ENCODE measurements around the gene PLEK2. TPM values are rescaled to one million over a fixed set of nuclear protein-coding genes. Genes with fewer than 3 reads are reported as not detected.

Gene PLEK2
- total RNA-seq, 2 donors from 2014 or later, result 1.6 to 2.0 TPM

DNA sequence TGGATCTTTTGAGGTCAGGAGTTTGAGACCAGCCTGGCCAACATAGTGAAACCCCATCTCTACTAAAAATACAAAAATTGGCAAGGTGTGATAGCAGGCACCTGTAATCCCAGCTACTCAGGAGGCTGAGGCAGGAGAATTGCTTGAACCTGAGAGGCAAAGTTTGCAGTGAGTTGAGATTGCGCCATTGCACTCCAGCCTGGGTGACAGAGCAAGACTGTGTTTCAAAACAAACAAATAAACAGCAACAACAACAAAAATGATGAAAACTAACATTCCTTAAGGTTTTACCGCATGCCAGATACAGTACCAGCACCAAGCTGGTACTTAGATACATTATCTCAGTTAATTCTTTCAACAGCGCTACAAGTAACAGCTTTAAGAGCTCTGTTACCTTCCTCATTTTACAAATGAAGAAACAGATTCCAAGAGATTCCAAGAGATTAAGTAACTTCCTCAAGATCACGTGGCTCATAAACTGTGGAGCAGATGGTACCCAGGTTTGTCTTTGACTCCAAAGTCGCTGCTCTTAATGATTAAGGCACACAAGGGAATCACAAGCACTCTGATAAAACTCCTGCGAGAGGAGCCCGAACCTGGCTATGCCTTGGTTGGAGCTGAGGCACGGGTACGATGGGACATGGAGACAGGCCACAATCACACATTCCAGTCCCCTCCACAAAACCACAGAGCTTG is 17.7 kb upstream of the PLEK2 start:
- no peaks in the 10 kb centered on the region for H3K27me3 Mint-ChIP-seq (ENCODE audit: insufficient read depth)
- H3K9me3 ChIP-seq (ENCODE audit: control insufficient read depth, low read length), result no peaks in the 10 kb centered on the region
- WGBS, 2 experiments (ENCODE audit: insufficient coverage in 1 of 2, insufficient read length in 1 of 2), result 90 to 95% methylated on average over 9 of the region's 9 CpGs
- no peak overlapping the region for H3K9ac ChIP-seq (ENCODE audit: extremely low read depth, low read length, poor library complexity, severe bottlenecking)
- TF ChIP-seq, protein P1, sequence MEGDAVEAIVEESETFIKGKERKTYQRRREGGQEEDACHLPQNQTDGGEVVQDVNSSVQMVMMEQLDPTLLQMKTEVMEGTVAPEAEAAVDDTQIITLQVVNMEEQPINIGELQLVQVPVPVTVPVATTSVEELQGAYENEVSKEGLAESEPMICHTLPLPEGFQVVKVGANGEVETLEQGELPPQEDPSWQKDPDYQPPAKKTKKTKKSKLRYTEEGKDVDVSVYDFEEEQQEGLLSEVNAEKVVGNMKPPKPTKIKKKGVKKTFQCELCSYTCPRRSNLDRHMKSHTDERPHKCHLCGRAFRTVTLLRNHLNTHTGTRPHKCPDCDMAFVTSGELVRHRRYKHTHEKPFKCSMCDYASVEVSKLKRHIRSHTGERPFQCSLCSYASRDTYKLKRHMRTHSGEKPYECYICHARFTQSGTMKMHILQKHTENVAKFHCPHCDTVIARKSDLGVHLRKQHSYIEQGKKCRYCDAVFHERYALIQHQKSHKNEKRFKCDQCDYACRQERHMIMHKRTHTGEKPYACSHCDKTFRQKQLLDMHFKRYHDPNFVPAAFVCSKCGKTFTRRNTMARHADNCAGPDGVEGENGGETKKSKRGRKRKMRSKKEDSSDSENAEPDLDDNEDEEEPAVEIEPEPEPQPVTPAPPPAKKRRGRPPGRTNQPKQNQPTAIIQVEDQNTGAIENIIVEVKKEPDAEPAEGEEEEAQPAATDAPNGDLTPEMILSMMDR (conservative IDR thresholded peaks at IDR 0.05), result no peak
- H3K4me1 ChIP-seq (ENCODE audit: control insufficient read depth, insufficient read depth, low read length), result peaks cover 5% of the 10 kb centered on the region
- no peaks in the 10 kb centered on the region for H3K27me3 ChIP-seq (ENCODE audit: control insufficient read depth, insufficient read depth, low read length, poor library complexity, severe bottlenecking)
- no peak overlapping the region for H3K27ac ChIP-seq (ENCODE audit: low read depth, low read length)
- no peak for DNase-seq
- H3K36me3 Mint-ChIP-seq (ENCODE audit: low read depth), result no peaks in the 10 kb centered on the region
- peaks cover 30% of the 10 kb centered on the region for H3K4me1 Mint-ChIP-seq
- H3K4me3 ChIP-seq (ENCODE audit: low read length), result no peak overlapping the region
- no peak overlapping the region for H3K27ac Mint-ChIP-seq
- no peaks in the 10 kb centered on the region for H3K36me3 ChIP-seq (ENCODE audit: control insufficient read depth, insufficient read depth, low read length)
- no peak overlapping the region for H3K4me3 Mint-ChIP-seq
- H3K9me3 Mint-ChIP-seq, result no peaks in the 10 kb centered on the region

DNA sequence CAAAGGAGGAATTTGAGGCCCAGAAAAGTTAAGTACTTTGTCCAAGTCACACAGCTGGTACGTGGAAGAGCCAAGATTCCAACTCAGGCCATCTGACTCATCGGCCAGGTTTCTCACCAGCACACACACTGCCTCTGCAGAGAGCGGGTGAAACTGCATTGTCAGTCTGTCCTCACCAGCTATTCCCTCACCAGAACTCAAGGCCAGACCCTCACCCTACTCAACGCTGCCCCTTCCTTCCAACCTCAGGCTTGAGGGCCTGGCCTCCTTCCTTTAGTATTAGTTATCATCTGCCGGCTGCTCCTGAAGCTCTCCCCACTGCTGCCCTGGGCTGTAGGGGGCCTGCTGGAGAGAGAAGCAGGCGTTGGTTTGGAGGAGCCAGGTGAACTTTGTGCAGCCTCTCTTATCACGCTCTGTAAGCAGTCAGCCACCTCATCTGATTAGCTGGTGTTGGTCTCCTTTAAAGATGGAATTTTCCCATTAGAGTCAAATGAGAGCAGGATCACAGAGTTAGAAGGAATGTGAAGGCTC is 16.6 kb upstream of the PLEK2 start:
- H3K36me3 ChIP-seq (ENCODE audit: control insufficient read depth, insufficient read depth, low read length), result no peaks in the 10 kb centered on the region
- no peak overlapping the region for H3K9ac ChIP-seq (ENCODE audit: extremely low read depth, low read length, poor library complexity, severe bottlenecking)
- no peak overlapping the region for H3K27ac ChIP-seq (ENCODE audit: low read depth, low read length)
- Mint-ChIP-seq H3K27ac (peak overlapping the region; percentile 88), H3K36me3 (ENCODE audit: low read depth) (no peaks in the 10 kb centered on the region), H3K9me3 (no peaks in the 10 kb centered on the region), H3K4me3 (no peak overlapping the region), H3K4me1 (peaks cover 30% of the 10 kb centered on the region), H3K27me3 (ENCODE audit: insufficient read depth) (no peaks in the 10 kb centered on the region)
- DNase-seq, result peak; percentile 80
- H3K4me3 ChIP-seq (ENCODE audit: low read length), result no peak overlapping the region
- H3K9me3 ChIP-seq (ENCODE audit: control insufficient read depth, low read length), result no peaks in the 10 kb centered on the region
- TF ChIP-seq, protein P1 (conservative IDR thresholded peaks at IDR 0.05), result peak; percentile 53
- H3K27me3 ChIP-seq (ENCODE audit: control insufficient read depth, insufficient read depth, low read length, poor library complexity, severe bottlenecking), result no peaks in the 10 kb centered on the region
- peaks cover 5% of the 10 kb centered on the region for H3K4me1 ChIP-seq (ENCODE audit: control insufficient read depth, insufficient read depth, low read length)
- WGBS, 2 experiments (ENCODE audit: insufficient coverage in 1 of 2, insufficient read length in 1 of 2), result 64 to 97% methylated on average over 3 to 7 of the region's 7 CpGs

DNA sequence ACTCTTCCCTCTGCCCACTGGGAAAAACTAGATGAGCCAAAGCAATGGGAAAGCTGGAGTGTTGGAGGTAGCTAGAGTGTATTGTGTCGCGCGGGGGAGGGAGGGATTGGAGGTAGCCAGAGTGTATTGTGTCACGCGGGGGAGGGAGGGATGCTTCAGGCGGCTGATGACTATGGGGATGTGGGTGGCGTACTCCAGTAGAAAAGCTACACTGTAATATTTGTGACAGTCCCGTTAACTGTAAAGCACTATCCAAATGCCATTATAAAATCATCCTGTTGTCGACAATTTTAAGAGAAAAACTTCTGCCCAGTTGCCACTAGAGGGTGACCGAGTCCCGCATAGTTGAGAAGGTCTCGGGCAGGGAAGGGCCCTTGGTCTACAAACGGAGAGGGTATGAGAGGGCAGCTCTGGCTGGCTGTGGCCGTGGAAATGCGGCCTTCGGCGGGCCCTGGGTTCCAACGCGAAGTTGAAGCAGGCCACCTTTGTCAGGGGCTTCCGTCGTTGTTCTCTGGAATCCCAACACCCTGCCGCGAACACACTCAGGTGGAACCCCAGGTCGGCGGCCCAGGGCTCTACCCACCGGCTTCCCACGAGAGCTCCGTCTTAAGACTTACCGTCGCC is 15.1 kb upstream of the PLEK2 start:
- Mint-ChIP-seq H3K9me3 (no peaks in the 10 kb centered on the region), H3K4me3 (no peak overlapping the region), H3K27ac (peak overlapping the region; percentile 66), H3K36me3 (ENCODE audit: low read depth) (no peaks in the 10 kb centered on the region), H3K4me1 (peaks cover 30% of the 10 kb centered on the region), H3K27me3 (ENCODE audit: insufficient read depth) (no peaks in the 10 kb centered on the region)
- peaks cover 5% of the 10 kb centered on the region for H3K4me1 ChIP-seq (ENCODE audit: control insufficient read depth, insufficient read depth, low read length)
- peak; percentile 95 for DNase-seq
- no peaks in the 10 kb centered on the region for H3K36me3 ChIP-seq (ENCODE audit: control insufficient read depth, insufficient read depth, low read length)
- H3K4me3 ChIP-seq (ENCODE audit: low read length), result no peak overlapping the region
- no peaks in the 10 kb centered on the region for H3K27me3 ChIP-seq (ENCODE audit: control insufficient read depth, insufficient read depth, low read length, poor library complexity, severe bottlenecking)
- H3K9me3 ChIP-seq (ENCODE audit: control insufficient read depth, low read length), result no peaks in the 10 kb centered on the region
- TF ChIP-seq, protein P1 (conservative IDR thresholded peaks at IDR 0.05), result peak; percentile 91
- no peak overlapping the region for H3K27ac ChIP-seq (ENCODE audit: low read depth, low read length)
- WGBS, 2 experiments (ENCODE audit: insufficient coverage in 1 of 2, insufficient read length in 1 of 2), result 42 to 48% methylated on average over 14 to 28 of the region's 30 CpGs
- no peak overlapping the region for H3K9ac ChIP-seq (ENCODE audit: extremely low read depth, low read length, poor library complexity, severe bottlenecking)

All from endodermal cell (in vitro differentiated cells).